Activated CD4-positive, alpha-beta T cell treated with anti-CD3 and anti-CD28 coated beads, Interleukin-2, amount 50 U/mL, for 1 hour (primary cell): Measurements from ENCODE around the gene TNFAIP8L1.
A peak's percentile ranks its signal among the peaks of the same experiment; 100 is the strongest.
"Not testable (repeated sequence)": the region's sequence is repeated elsewhere in the genome, so short reads cannot be mapped to it uniquely, and the experiment has no call there.

Source experiments
- DNase-seq: peaks from one replicate; pipeline ENCODE4 v3.0.0-alpha.2; 2020

TNFAIP8L1 gene

DNA sequence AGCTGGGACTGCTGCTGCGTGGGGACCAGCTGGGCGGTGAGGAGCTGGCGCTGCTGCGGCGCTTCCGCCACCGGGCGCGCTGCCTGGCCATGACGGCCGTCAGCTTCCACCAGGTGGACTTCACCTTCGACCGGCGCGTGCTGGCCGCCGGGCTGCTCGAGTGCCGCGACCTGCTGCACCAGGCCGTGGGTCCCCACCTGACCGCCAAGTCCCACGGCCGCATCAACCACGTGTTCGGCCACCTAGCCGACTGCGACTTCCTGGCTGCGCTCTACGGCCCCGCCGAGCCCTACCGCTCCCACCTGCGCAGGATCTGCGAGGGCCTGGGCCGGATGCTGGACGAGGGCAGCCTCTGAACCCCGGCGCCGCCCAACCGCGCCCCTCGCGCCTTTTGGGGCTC, 12.8 kb downstream of the TNFAIP8L1 start:
- DNase-seq = no peak

DNA sequence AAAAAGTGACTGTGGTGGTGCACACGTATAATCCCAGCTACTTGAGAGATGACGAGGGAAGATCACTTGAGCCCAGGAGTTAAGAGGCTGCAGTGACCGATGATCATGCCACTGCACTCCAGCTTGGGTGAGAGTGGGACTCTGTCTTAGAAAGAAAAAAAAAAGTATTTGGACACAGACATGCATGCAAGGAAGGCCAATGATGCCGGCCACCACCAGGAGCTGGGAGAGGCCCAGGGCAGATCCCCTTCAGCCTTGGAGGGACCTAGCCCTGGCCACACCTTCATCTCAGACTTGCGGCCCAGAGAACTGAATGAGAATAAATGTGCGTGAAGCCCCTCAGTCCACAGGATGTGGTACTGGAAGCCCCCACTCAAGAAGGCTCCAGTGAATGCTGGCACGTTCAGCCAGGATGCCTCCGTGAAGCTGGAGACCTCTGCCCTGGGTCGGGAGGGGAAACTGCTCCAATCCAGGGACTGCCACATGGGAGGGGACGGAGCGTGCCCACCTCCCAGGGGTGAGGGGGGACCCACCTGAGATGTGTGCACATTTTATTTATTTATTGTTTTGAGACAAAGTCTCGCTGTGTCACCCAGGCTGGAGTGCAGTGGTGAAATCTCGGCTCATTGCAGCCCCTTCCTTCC, 14.6 kb downstream of the TNFAIP8L1 start:
- no peak for DNase-seq

DNA sequence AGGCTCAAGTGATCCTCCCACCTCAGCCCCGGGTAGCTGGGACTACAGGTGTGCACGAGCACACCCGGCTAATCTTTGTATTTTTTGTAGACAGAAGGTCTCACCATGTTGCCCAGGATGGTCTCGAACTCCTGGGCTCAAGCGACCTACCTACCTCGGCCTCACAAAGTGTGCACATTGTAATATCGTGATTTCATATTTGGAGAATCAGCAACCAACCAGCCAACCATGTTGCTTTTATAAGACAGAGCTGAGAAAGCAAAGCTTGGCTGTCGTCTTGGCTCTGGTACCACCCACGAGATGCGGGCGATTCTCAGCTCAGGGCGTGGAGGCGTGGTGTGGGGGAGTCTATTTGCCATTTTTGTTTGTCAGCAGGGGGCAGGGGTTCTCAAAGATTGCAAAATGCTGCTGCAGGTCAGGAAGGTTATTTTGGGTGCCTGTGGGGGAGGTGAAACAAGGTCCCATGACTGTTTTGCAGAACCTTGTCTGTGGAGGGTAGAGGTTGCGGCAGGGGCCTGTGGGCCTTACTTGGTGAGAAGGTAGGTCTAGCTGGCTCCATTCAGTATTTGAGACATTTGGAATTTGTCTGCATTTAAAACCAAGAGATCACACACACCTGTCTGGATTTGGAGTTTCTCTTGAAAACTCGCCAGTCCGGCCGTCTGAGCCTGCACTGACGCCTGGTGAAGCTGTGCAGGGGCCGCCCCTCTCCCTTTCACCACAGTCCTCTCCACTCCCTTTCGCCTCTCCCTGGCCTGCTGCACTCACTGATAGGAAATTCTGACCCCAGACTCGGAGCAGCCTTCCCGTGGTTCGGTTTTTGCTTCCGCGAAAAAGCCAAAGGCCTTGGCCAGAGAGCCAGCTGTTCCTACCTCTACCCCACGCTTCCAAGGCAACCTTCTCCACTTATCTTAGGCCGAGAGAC, 15.4 kb downstream of the TNFAIP8L1 start:
- DNase-seq = no peak

DNA sequence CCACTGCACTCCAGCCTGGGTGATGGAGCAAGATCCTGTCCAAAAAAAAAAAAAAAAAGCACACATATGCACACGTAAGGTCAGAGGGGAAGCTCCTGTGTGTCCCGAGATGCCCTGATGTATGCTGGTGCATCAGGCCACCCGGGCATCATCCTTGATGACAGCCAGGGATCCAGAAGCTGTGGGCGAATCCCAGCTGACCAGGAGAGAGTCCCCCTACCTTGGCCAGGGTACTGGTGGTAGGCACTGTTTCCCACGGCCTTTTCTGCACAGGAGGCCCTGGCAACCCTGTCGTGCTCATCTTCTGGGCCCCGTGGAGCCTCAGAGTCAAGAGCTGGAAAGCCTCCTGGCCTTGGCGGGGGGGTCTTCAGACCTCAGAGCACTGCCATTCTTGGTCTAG, 16.8 kb downstream of the TNFAIP8L1 start:
- DNase-seq = no peak

DNA sequence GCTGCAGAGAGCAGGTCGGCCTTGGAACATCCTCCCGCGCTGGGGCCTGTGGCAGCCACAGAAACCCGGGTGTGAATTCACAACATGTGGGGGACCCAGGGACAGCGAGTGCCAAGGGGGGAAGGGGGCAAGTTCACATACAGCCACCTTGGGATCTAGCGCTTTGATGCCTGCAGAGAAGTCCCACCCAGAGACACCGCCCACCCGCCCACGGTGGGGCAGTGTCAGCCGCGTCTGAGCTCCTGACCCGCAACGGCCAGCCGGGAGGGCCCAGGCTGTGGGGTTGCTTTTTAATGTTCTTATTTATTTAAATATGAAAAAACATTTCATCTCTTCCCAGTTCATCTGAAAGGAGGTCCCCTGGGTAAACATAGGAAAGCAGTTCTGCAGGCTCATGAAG, 17.9 kb downstream of the TNFAIP8L1 start:
- DNase-seq = no peak

DNA sequence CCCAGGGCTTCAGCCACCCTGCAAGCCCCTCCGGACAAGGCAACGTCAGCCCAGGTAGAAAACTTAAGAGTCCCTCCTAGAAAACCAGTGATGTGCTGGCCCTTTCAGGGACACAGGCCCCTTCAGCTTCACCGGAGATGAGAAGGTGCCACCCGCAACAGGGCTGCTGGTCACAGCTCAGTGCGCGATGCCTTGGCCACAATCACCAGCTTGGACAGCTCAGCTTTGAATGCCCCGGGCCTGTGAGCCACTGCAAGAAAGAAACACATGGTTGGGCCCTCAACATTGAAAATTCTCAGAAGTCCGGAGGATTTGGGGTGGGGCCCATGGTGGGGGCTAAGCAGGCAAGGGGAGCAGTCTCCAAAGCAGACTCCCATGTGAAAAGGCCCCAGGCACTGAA, 18.5 kb downstream of the TNFAIP8L1 start:
- no peak for DNase-seq

DNA sequence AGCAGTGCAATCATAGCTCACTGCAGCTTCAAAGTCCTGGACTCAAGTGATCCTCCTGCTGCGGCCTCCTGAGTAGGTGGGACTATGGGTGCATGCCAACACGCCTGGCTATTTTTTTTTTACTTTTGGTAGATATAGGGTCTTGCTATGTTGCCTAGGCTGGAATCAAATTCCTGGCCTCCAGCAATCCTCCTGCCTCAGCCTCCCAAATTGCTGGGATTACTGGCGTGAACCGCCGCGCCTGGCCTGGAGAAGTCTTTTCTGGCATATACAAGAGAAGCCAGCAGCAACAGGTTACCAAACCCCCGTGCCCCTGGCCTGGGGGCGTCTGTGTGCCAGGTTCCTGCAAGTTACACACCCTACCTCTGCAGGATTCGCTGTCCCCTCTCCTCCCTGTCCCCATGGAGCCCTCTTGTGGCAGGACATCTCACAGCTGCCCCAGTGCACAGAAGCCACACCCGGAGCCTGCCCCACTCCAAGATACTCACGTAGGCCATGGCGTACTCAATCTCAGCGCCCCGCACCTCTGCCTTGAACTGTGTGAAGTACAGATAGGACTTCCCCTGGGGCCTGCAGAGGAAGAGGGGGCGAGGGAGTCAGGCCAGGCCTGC, 21.0 kb downstream of the TNFAIP8L1 start:
- DNase-seq = no peak

DNA sequence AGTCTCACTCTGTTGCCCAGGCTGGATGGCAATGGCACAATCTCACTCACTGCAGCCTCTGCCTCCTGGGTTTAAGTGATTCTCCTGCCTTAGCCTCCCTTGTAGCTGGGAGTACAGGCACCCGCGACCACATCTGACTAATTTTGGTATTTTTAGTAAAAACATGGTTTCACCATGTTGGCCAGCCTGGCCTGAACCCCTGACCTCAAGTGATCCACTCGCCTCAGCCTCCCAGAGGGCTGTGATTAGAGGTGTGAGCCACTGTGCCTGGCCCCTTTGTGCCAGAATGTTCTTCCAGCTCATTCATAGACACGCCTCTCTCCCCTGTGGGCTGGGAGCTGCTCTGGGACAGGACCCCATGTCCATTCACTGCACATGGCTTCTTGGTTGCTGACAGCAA, 21.7 kb downstream of the TNFAIP8L1 start:
- no peak for DNase-seq

DNA sequence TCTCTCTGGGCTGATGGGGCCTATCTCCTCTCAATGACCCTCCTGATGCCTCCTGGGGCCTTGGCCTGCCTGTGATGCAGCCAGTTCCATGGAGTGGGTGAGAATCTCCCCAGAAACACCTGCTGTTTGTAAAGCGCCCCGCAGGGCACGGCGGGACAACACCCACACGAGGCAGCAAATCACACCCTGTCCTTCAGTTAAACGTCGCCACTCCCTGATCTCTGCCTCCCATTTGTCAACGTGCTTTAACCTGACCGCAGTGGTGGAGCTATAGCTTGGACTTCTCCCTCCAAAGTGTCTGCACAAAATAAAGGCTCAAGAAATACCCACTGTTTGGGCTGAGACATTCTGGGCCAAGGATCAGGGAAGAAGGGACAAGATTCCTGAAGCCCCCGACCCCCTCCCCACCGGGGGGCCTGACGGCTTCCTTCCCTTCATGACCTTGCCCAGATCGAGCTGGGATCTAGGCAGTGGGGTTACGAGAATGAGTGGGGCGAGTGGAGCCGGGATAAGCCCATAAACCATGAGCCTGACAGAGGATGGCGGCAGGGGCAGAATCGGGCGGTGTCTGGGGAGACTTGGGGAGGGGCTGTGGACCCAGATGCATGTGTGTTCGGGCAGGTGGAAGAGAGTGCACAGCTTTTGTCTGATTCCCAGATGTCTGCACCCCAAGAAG, 22.8 kb downstream of the TNFAIP8L1 start:
- DNase-seq = no peak

DNA sequence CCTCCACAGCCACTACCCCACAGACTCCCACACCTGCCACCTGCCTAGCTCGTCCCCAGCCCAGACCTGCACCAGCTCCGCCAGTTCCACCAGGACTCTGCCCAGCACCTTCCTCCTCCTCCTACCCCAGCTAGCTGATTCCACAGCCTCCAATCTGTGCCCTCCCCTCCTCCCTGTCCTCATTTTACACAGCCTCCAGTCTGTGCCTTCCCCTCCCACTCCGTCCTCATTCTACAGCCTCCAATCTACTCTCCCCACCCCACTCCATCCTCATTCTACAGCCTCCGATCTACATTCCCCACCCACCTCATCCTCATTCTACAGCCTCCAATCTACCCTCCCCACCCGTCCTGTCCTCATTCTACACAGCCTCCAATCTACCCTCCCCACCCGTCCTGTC, 23.5 kb downstream of the TNFAIP8L1 start:
- no peak for DNase-seq

DNA sequence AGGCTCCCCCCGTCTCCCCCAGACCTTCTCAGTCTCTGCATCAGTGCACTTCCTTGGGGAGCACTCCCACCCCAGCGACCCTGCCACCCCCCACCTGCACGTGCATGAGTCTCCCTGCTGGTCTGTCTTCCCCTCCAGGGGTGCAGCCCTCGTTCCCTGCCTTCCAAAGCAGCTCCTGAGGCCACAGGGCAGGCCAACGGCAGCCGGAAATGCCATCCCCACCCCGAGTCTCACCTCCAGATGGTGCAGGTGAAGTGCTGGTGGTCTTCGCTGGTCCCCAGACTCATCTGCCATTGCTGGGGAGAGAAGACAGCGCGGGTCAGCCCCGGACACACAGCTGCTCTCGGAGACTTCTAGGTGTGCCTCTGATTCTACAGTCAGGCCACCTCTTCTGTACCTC, 25.3 kb downstream of the TNFAIP8L1 start:
- no peak for DNase-seq

DNA sequence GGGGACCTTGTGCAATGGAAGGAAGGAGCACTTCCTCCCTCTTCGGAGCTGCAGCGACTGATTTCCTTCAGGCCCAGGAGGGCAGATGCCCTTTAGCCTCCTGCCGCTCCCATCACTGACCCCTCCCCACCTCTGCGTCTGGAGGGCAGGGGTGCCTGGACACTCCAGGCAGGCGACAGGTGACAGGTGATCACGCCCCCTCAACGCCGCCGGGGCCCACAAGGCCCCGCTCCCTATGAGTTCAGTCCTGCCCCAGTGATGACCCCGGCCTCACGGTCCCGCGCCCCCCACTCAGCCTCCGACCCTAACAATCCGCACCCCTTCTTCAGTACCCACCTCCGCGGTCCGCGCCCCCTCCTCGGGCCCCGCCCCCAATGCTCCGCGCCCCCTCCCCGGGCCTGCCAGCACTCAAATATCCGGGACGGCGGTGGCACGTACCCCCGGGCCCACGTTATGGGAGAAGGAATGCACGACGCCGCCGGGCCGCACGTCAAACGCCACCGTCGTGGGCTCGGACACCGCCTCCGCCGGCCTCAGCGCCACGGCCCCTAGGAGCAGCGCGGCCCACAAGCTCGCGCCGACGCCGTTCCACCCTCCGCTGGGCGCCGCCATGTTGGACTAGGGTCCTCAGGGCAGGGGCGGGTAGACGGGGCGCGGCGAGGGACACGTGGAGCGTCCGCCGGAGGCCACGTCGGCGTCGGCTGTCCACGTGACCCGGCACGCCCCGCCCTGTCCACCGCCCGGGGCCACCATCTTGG, 30.6 kb downstream of the TNFAIP8L1 start, which contains the start of gene MYDGF:
MYDGF (minus strand) TSS at position 620 of the 758 bp plus-strand sequence; CDS start at position 612, 8 bp downstream.
- DNase-seq = peak; percentile 93

DNA sequence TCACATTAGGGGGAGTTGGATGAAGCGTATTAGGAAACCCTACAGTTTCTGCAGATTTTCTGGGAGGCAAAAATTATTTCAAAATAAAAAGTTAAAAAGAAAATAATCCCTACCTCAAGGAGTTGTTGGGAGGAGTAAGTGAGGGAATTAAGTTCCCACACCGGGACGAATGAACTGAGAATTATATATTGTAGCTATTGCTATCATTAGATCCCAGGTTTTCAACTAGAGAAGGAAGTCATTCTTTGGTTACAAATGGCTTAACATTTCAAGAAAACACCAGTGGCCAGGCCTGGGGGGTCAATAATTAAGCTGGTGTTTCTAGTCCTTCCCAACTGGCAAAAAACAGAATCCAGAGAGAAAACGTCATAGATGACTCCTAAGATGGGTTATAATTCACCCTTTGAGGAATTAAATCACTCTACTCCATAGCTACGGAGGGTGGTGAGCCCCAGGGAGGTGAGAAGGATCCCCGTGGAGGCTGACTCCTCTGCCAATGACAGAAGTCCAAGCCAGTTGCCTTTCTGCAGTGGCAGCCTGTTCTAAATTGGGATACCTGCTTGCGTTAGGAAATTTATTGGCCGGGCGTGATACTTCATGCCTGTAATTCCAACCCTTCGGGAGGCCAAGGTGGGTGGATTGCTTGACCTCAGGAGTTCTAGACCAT, 32.0 kb downstream of the TNFAIP8L1 start:
- no peak for DNase-seq

DNA sequence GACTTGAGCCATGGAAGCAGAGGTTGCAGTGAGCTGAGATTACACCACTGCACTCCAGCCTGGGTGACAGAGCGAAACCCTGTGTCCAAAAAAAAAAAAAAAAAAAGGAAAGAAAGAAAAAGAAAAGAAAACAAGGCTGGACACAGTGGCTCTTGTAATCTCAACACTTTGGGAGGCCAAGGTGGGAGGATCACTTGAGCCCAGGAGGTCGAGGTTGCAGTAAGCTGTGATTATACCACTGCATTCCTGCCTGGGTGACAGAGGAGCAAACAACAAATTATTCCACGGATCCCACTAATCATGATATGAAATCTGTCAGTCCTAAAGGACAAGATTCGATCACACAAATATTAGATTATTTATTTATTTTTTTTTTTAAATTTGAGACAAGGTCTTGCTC, 33.9 kb downstream of the TNFAIP8L1 start:
- DNase-seq = no peak

DNA sequence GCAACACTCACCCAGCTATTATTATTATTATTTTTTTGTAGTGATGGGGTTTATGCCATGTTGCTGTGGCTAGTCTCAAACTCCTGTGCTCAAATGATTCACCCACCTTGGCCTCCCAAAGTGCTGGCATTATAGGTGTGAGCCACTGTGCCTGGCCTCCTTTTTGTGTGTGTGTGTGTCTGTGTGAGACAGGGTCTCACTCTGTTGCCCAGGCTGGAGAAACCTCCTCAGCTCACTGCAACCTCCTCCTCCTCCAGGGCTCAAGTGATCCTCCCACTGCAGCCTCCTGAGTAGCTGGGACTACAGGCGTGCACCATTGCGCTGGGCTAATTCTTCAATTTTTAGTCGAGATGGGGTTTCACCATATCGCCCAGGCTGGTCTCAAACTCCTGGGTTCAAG, 34.4 kb downstream of the TNFAIP8L1 start:
- no peak for DNase-seq

DNA sequence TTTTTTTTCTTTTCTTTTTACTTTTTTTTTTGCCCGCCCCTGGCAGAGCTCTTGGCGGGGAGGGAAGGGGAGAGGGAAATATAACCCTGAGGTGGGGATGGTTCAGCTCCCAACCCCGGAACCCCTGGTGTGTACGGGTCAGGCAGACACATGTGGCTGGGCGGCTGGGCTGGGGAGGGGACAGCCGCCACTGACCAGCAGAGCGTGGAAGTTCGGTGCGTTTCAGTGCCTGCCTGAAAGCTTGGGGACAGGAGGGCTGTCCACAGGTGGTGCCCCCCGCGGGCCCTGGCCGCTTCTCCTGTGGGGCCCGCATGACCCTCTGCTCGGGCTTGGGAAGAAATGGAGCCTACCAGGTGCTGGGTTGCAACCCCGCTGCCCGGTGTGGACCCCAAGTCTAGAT, 36.0 kb downstream of the TNFAIP8L1 start:
- no peak for DNase-seq

DNA sequence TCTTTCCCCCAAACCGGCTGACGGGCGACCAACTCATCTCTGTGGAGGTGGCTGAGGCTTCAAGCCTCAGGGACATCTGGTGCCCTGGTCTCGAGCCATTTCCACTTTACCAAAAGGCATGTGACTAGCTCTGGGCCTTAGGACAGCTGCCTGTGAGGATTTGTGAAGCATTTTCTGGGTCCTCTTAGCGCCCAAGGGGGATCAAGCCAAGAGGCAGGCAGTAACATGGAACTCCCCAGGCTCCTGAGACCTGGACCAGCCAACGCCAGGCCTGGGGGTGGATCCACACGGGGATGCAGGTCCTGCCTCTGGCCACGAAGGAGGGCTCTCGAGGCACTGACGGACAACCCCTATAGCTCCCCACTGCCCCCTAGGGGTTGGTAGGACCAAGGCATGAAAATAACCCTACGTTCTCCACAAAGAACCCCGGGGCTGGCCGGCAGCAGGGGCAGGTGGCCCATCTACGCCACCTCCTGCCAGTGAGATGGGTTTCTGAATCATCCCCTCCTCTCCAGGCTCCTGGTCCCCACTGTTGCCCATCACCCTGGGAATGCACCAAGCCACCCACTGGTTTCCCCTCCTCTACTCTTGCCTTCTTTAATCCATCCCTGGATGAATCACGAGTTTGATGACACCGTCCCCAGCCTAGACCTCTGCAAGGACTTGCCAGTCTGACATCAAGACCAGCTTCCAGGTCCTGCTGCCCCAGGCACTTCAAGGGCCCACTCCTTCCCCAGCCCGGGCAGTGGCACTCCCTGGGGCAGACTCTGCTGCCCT, 37.8 kb downstream of the TNFAIP8L1 start:
- DNase-seq = peak; percentile 12

DNA sequence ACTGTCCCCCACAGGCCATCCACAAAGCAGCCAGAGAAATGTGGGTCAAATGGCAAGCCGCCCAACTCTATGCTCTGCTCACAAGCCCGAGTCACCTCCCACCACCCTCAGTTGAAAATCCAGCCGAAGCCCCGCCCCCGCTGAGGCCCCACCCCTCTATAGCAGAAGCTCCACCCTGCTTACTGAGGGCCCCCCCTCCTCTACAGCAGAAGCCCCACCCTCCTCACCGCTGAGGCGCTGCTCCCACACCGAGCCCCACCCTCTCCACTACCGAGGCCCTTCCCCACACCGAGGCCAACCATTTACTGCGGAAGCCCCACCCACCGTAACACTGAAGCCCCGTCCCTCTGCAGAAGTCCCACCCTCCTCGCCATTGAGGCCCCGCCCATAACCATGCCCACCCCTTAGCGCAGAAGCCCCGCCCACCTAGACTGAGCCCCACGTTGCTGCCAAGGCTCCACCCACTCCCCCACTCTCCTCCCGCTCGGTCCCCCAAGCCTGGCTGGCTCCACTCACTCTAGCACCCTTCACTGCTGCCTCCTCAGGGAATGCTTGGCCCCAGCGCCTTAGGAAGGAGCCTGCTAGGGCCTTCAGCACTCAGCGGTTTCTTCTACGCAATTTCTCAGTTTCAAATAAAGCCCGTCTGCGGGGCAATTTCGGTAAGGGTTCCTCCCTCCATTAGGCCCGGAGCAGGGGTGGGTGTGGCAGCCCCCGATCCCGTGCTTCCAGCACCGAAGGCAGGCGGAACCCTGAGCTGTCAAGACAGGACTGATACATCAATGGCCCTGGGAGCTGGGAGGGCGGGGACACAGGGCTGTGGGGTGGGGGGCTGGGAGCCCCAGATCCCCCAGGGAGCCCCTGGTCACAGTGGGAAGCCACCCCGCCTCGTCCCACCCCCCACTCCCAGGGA, 39.8 kb downstream of the TNFAIP8L1 start:
- no peak for DNase-seq

DNA sequence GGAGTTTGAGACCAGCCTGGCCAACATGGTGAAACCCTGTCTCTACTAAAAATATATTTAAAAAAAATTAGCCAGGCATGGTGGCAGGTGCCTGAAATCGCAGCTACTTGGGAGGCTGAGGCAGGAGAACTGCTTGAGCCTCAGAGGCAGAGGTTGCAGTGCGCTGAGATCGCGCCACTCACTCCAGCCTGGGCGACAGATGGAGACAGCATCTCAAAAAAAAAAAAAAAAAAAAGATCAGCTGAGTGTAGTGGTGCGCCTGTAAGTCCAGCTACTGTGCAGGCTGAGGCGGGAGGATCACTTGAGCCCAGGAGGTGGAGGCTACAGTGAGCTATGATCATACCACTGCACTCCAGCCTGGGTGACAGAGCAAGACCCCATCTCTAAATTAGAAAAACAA, 40.7 kb downstream of the TNFAIP8L1 start:
- not testable (repeated sequence) for DNase-seq
